Fibroblast of skin of right biceps (primary cell): Measurements from ENCODE around the gene CAMK1.

Source experiments
- DNase-seq: peaks from one replicate; pipeline ENCODE4 v3.0.0-alpha.2; 2013

The CAMK1 gene

DNA sequence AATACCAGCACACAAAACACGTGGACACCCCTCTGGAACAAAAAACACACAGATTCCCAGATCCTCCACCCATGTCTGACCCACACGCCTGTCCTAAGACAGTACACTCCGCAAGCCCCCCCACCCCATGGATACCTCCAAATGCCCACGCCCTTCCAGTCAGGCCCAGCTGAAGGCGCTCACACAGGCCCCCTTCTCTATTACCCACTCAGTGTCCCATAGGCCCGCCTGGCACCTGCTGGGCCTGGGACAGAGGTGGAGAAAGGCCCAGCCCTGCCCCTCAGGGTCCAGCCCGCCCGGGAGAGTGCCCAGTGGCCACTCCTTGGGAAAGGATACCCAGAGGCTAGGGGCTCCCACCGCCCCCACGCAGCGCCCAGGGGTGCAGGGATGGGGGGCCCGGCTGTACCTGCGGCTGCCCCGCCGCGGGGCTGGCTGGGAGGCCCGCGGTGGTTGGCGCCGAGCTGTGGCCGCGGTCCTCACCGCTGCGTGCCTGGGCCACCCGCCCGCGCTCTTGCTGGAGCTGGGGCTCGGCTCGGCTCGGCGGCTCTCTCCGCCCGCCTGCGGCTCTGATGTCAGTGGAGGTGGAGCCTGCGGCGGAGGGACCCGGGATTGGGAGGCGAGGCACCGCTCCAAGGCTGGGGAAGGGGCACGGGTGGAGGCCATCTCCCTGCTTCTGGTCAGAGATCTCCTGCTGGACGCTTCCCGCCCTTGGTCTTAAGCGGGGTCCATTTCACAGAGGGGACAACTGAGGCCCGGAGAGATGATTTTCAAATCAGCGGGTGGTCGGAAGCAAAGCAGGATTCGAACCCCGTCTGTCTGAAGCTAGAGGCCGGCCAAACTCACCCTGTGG lies at the start of gene CAMK1:
CAMK1 (minus strand) TSS at position 522 of the 850 bp plus-strand sequence. CDS start 2,198 bp downstream, outside the sequence.
- DNase-seq, result peak; percentile 73

- DNase-seq, result no peak
These were observed 49.1 kb upstream of the CAMK1 start for GRCh38 chr3:9818666-9819335.

DNA sequence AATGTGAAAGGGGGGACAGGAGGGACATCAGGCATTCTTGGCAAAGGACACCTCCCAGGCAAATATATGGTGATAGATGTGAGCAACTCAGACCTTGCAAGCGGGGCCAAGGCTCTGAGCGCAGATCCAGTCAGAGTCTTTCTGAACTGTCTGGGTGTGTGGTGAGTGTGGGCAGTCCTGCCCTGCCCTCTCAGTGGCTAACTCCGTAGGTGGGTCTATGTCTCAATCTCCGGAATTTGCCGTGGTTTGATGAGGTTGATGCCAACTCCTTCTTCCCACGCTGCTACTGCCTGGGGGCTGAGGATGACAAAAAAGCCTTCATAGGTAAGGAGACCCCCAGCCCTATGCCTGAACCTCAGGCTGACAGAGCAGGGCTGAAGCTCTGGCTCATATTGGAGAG lies 47.7 kb upstream of the CAMK1 start:
- DNase-seq, result no peak

DNA sequence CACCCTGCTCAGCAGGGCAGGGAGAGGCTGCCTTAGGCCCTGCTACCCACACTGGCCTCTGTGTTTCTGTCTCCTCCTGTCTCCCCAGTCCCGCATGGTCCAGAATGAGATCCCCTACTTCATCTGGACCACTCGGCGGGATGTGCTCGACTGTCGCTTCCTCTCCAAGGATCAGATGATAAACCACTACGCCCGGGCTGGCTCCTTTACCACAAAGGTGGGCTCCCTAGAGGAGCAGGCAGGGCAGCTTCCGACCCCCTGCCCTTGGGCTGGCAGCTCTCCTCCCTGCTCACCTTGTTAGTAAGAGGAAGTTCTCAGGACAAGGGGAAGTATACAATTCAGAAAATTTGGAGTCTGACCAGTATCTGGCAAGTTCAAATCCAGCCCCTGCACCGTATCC lies 46.2 kb upstream of the CAMK1 start:
- DNase-seq, result no peak

DNA sequence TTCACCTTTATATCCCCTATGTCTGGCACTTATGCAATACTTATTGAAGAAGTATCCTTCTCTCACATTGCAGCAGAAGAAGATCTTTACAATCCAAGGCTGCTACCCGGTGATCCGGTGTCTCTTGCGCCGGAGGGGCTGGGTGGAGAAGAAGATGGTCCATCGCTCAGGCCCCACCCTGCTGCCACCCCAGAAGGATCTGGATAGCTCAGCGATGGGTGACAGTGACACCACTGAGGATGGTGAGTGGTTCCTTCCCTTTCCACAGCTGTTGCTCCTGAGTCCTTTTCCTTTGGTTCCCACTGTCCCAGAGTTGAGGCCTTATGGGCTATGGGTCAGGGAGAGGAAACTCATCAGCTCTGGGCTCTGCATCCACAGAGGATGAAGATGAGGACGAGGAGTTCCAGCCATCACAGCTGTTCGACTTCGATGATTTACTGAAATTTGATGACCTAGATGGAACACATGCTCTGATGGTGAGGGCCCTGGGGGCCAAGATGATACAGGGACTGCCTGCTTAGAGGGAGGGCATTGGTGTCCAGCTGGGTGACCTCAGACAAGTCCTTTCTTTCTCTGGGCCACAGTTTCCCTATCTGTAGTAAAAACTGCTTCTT lies 43.2 kb upstream of the CAMK1 start:
- DNase-seq, result no peak

DNA sequence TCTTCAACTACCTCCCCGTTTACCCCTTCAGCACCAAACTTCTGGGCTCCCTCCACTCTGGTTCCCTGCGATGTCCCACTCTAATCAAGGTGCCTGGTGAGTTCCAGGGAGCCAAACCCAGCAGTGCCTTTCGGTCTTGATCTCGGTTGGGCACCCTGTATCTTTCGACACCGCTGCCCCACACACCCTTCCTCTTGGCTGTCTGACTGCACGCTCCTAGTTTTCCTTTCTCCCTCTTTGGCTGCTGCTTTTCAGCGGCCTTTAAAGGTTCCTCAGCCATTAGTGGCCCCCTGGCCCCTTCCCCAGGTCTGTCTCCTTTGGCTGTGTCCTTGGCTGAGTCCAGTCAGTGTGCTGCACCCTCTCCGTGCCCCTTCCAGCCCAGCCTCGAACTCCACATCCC lies 41.1 kb upstream of the CAMK1 start:
- DNase-seq, result no peak

GRCh38 chr3:9810433-9810770 lies 40.7 kb upstream of the CAMK1 start:
- no peak for DNase-seq

GRCh38 chr3:9809615-9810432 lies 40.1 kb upstream of the CAMK1 start, which contains the start of gene TTLL3:
Gene TTLL3, plus strand, starts transcription at chr3:9810262. Its CDS starts 400 bp downstream, at chr3:9810662.
- peak; percentile 65 for DNase-seq

- no peak for DNase-seq
These were observed 39.5 kb upstream of the CAMK1 start for GRCh38 chr3:9809239-9809614.

GRCh38 chr3:9808345-9809037 lies 38.7 kb upstream of the CAMK1 start:
- peak; percentile 34 for DNase-seq

DNA sequence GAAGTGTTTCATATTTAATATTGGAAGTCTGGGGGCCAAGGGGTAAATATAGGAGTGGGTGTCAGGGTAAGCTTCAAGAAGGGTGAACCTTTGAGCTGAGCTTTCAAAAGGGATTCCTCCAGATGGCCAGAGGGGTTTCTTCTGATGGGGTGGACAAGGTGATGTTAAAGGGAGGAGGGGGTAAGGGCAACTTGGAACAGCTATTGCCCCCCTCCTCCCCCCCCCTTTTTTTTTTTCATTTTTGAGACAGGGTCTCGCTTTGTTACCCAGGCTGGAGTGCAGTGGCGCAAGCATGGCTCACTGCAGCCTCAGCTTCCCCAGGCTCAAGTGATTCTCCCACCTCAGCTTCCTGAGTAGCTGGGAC lies 38.2 kb upstream of the CAMK1 start:
- no peak for DNase-seq

DNA sequence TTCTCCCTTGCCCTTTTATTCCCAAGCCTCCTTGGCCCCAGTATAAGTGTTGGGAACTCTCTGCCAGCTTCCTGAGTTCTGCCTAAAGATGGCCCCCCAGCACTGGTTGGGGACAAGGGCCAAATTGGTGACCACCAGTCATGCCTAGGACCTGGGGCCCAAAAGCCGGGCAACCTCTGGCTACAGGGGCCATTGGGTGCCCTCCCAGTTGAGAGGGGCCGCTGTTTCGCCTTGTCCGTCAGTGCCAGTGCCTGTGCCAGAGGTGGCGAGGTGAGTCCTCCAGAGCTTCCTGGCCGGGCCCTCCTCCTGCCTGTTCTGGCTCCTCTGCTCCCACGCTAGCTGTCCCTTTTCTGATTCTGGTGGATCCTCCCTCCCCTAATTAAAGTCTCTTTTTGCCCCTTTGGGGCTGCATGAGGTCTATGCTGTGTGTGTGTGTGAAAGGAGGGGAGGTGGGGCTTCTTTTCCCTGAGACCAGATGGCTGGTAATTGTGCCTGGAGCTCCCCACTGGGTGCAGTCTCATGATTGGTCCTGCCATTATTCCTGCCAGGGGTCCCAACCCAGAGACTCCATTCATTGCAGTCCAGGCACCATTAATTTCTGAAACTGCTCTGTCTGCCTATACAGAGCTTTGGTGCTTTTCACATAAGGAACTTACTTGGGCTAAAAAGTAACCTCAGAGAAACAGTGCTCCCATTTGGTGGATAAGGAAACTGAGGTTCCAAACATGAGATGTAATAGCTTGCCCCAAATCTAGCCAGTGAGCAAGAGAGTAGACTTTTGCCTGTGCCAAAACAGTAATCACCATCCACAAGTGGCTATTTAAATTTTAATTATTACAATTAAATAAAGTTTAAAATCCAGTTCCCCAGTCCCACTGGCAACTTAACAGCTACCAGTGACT lies 37.2 kb upstream of the CAMK1 start:
- DNase-seq, result no peak

DNA sequence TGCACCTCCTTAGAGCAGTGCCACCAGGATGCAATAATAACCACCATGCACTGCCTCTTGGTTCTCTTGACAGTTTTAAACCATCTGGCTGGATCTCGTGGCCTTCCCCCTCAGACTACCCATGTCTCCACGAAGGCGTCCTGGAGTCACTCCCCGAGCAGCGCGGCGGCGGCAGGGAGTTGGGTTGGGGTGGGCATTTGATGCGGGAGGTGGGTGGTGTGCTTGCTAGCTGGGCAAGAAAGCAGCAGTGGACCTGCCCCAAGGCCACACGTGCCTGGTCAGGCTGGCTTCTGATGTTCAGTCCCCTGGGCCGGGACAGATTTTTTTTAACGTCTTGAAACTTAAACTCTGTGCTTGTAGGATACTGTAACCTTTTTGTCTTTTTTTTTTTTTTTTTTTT lies 36.4 kb upstream of the CAMK1 start:
- DNase-seq, result no peak

- no peak for DNase-seq
These were observed 35.2 kb upstream of the CAMK1 start for GRCh38 chr3:9804996-9805395.

GRCh38 chr3:9803494-9803893 lies 33.7 kb upstream of the CAMK1 start:
- no peak for DNase-seq

DNA sequence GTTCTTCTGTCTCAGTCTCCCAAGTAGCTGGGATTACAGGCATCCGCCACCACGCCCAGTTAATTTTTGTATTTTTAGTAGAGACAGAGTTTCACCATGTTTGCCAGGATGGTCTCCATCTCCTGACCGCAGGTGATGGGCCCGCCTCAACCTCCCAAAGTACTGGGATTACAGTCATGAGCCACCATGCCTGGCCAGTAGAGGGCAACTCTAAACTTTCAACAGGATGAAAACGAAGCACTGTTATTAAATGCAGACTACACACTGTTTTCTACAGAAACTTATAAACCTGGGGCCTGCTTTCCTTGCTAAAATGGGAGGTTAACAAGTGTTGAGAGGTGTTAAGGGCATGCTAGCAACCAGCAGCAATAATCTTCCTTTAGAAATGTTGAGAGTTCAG lies 30.8 kb upstream of the CAMK1 start:
- no peak for DNase-seq

DNA sequence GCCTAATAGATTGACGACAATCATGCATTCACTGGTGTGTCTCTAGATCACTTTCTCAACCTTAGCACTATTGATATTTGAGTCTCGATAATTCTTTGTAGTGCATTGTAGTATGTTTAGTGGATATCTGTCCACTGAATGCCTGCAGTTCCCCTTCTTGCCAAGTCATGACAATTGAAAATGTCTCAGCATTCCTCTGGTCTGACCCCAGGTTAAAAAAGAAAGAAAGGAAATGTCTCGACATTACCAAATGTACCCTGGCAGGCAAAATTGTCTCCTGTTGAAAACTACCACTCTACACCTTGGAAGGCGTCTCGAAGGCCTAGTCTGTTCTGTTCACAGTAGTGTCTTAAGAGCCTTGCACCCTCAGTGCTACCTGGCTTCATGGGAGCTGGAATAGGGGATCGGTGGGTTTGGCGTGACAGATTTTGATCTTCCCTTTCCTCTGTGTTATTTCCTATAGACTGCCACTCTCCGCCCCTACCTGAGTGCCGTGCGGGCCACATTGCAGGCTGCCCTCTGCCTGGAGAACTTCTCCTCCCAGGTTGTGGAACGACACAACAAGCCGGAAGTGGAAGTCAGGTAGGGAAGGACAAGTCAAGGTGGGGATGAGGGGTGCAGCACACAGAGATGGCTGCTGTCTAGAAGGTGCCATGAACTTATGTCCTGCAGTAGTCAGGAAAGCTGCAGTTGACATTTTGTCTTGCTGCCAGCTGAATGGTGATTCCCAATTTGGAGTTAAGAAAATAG lies 27.6 kb upstream of the CAMK1 start:
- DNase-seq, result no peak

DNA sequence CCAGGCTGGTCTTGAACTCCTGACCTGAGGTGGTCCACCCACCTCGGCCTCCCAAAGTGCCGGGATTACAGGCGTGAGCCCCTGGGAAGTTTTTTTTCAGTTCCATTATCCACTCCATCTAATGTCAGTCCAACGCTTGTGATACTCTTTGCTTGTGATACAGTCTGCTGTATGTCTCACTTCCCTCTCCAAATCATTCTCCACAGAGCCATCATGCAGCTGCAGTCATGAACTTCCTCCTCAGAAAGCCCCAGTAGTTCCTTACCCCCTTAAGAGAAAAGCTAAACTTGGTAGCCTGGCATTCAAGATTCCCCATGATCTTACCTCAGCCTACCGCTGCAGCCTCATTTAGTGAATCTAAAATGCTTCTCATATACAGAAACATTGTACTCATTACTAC lies 25.5 kb upstream of the CAMK1 start:
- no peak for DNase-seq

- DNase-seq, result no peak
These were observed 24.7 kb upstream of the CAMK1 start for GRCh38 chr3:9794400-9794799.

- peak; percentile 33 for DNase-seq
These were observed 23.5 kb upstream of the CAMK1 start for GRCh38 chr3:9793161-9793781.
